OCI-LY7 (cell line): ENCODE results near the gene GALNT15. TPM values are rescaled to one million over a fixed set of nuclear protein-coding genes. Genes with fewer than 3 reads are reported as not detected.

Experiments
- BruUV-seq: library from RNA; stranded (reverse); fragments of 400-500 nt; replicated peaks from 2 replicates; lab custom pipeline; 2021; lab: Mats Ljungman, UMichigan
- CTCF ChIA-PET: fragments of 300-600 bp; sonication (Branson Sonifier 250); formaldehyde crosslinking; loops from one replicate; lab custom pipeline; 2022; ENCODE audit warnings: antibody characterized with exemption; ENCODE audit not compliant: unreplicated experiment; lab: Charles Lee
- POLR2A ChIA-PET: fragments of 300-600 bp; sonication (Branson Sonifier 250); formaldehyde crosslinking; loops from one replicate; lab custom pipeline; 2022; ENCODE audit warnings: antibody characterized with exemption; lab: Charles Lee
- DNase-seq: peaks from one replicate; pipeline ENCODE4 v3.0.0-alpha.2; 2015; ENCODE audit warnings: low spot score
- H2AFZ ChIP-seq: fragments of 200-600 bp; sonication (generic), shearing (Covaris generic); 2 replicates; pipeline ENCODE4 v1.6.1; 2014; ENCODE audit warnings: mild to moderate bottlenecking, antibody characterized with exemption, low read length, moderate library complexity
- H3K27ac ChIP-seq: fragments of 200-600 bp; sonication (generic); 2 replicates; pipeline ENCODE4 v1.5.1; 2014; ENCODE audit warnings: mixed run types, low read depth, mild to moderate bottlenecking, moderate library complexity, low read length, inconsistent platforms; ENCODE audit not compliant: poor library complexity, severe bottlenecking
- H3K36me3 ChIP-seq: fragments of 200-600 bp; sonication (generic); 2 replicates; pipeline ENCODE4 v1.6.1; 2014; ENCODE audit warnings: mild to moderate bottlenecking, antibody characterized with exemption, low read length, moderate library complexity, mixed read lengths; ENCODE audit not compliant: insufficient read depth
- H3K4me1 ChIP-seq: fragments of 200-600 bp; sonication (generic); 2 replicates; pipeline ENCODE4 v1.5.1; 2014; ENCODE audit warnings: mild to moderate bottlenecking, low read length; ENCODE audit not compliant: insufficient read depth, poor library complexity, severe bottlenecking
- H3K4me2 ChIP-seq: fragments of 200-600 bp; sonication (generic); 2 replicates; pipeline ENCODE4 v1.6.1; 2014; ENCODE audit warnings: mild to moderate bottlenecking, low read length
- H3K4me3 ChIP-seq: fragments of 200-600 bp; sonication (generic); 2 replicates; pipeline ENCODE4 v1.5.1; 2014; ENCODE audit warnings: mild to moderate bottlenecking, low read depth, low read length; ENCODE audit not compliant: poor library complexity, severe bottlenecking
- H3K79me2 ChIP-seq: fragments of 200-600 bp; sonication (generic); 2 replicates; pipeline ENCODE4 v1.6.1; 2016; ENCODE audit warnings: low read depth, mild to moderate bottlenecking, low read length, moderate library complexity, mixed read lengths; ENCODE audit not compliant: insufficient read depth
- H3K9me2 ChIP-seq: fragments of 200-600 bp; sonication (generic); 2 replicates; pipeline ENCODE4 v1.6.1; 2016; ENCODE audit warnings: mild to moderate bottlenecking, low read length, mixed read lengths; ENCODE audit not compliant: insufficient read depth
- H3K9me3 ChIP-seq: fragments of 200-600 bp; sonication (generic); 2 replicates; pipeline ENCODE4 v1.6.1; 2014; ENCODE audit warnings: mild to moderate bottlenecking, mixed run types, low read length, mixed read lengths
- H4K20me1 ChIP-seq: fragments of 200-600 bp; sonication (generic); 2 replicates; pipeline ENCODE4 v1.6.1; 2014; ENCODE audit warnings: mild to moderate bottlenecking, antibody characterized with exemption, low read length, moderate library complexity, mixed read lengths; ENCODE audit not compliant: insufficient read depth
- EZH2phosphoT487 ChIP-seq: fragments of 200-600 bp; sonication (generic); IDR thresholded peaks from 2 replicates; pipeline ENCODE4 v1.6.1; 2018; ENCODE audit warnings: low read depth, borderline replicate concordance, mild to moderate bottlenecking, mixed run types, antibody characterized with exemption, low read length, moderate library complexity, mixed read lengths
- intact Hi-C: fragments of 100-400 bp; cut with micrococcal nuclease; formaldehyde crosslinking; loops from one replicate; pipeline ENCODE4 v1.10.0; 2022; ENCODE audit not compliant: unreplicated experiment
- total RNA-seq, 2 experiments: library from RNA; depleted of rRNA in 1 of 2; stranded (reverse); fragments of >200 nt in 1 of 2; shearing (Covaris generic) in 1 of 2; gene quantifications; 2 replicates each; pipeline ENCODE4 v1.2.3, GENCODE V29; 2014 to 2022
- TF ChIP-seq, protein P1 (sequence below): fragments of 200-600 bp; sonication (generic); conservative IDR thresholded peaks from 2 replicates; pipeline ENCODE4 v1.5.1; 2014; ENCODE audit warnings: mild to moderate bottlenecking, antibody characterized with exemption, low read length, moderate library complexity, mixed read lengths

GALNT15 gene
- total RNA-seq, 2 experiments from 2014 or later = 0.03 TPM; not detected in 1

DNA sequence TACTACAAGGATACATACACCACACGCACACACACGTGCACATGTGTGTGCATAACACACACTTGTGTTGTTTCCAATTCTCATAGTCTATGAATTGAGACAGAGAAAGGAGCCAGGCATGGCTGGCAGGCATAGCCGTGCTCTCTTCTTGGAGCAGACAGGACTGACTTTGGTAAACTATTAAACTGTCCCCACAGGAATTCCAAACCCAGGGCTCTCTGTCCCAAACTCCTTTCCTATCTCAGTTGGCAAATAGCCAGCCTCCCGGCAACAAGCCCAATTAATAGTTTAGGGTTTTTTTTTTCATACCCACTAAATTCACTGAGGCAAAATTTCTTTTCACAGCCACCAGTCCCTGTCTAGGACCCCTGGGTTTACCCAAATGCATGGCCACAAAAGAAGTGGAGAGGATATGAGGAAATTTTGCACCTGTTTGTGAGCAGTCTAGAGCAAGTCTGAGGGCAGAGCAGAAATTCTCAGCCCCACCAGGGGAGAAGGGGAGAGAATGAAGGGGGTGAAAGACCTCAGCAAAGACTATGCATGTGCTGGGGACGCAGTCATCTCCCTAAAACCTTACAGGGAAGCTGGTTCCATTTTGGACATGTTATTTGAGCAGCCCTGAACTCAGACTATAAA lies 17.8 kb downstream of the GALNT15 start:
- POLR2A ChIA-PET = interaction anchor here (1.2 kb wide), 1 partner anchor 10 kb away, joined by 4 read pairs; no protein-coding TSS in a partner anchor
- no peak for DNase-seq

DNA sequence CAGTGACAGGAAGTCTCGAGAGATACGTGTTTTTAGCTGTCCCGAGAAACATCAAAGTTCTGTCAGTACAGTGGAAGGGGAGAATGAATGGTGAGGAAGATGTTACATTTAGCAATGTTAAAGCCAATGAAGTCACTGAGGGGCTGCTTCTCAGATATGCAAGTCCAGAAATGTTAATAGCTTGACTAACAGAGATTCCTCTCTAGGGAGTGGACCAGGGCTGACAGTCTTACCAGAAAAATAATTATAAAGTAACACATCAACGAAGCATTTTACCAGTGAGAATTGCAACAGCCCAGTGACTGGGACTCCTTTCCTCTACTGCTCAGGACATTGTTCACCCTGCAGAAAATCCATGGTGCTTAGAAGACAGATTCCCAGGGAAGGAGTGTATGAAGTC lies 23.9 kb downstream of the GALNT15 start:
- Histone ChIP-seq H3K79me2 (no peaks in the 10 kb centered on the region), H3K9me3 (no peaks in the 10 kb centered on the region), H3K4me1 (no peaks in the 10 kb centered on the region), H3K36me3 (no peaks in the 10 kb centered on the region), H3K4me2 (no peak overlapping the region), H3K27ac (no peak overlapping the region), H3K4me3 (no peak overlapping the region), H4K20me1 (no peaks in the 10 kb centered on the region), H2AFZ (no peak overlapping the region), H3K9me2 (no peaks in the 10 kb centered on the region)
- no TSS peak for BruUV-seq
- intact Hi-C loops = no loop called here
- DNase-seq = no peak
- ChIA-PET POLR2A (interaction anchor here (0.6 to 0.7 kb wide), 2 partner anchors 12 to 366 kb away, joined by 3 read pairs; no protein-coding TSS in a partner anchor), CTCF (no interaction called here)
- TF ChIP-seq, protein P1, sequence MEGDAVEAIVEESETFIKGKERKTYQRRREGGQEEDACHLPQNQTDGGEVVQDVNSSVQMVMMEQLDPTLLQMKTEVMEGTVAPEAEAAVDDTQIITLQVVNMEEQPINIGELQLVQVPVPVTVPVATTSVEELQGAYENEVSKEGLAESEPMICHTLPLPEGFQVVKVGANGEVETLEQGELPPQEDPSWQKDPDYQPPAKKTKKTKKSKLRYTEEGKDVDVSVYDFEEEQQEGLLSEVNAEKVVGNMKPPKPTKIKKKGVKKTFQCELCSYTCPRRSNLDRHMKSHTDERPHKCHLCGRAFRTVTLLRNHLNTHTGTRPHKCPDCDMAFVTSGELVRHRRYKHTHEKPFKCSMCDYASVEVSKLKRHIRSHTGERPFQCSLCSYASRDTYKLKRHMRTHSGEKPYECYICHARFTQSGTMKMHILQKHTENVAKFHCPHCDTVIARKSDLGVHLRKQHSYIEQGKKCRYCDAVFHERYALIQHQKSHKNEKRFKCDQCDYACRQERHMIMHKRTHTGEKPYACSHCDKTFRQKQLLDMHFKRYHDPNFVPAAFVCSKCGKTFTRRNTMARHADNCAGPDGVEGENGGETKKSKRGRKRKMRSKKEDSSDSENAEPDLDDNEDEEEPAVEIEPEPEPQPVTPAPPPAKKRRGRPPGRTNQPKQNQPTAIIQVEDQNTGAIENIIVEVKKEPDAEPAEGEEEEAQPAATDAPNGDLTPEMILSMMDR = no peak
- TF ChIP-seq EZH2phosphoT487 = no peak

More for the DNA sequence above, 17.8 kb downstream of the GALNT15 start:
- Histone ChIP-seq H3K9me3 (no peaks in the 10 kb centered on the region), H3K9me2 (no peaks in the 10 kb centered on the region), H3K27ac (no peak overlapping the region), H3K79me2 (no peaks in the 10 kb centered on the region), H3K36me3 (no peaks in the 10 kb centered on the region), H2AFZ (no peak overlapping the region), H4K20me1 (no peaks in the 10 kb centered on the region), H3K4me3 (no peak overlapping the region), H3K4me2 (no peak overlapping the region), H3K4me1 (no peaks in the 10 kb centered on the region)
- intact Hi-C loops = no loop called here
- no TSS peak for BruUV-seq
- CTCF ChIA-PET = interaction anchor here (0.5 kb wide), 1 partner anchor 65 kb away, joined by 3 read pairs; no protein-coding TSS in a partner anchor
- TF ChIP-seq EZH2phosphoT487 = no peak
- TF ChIP-seq, protein P1 = no peak

DNA sequence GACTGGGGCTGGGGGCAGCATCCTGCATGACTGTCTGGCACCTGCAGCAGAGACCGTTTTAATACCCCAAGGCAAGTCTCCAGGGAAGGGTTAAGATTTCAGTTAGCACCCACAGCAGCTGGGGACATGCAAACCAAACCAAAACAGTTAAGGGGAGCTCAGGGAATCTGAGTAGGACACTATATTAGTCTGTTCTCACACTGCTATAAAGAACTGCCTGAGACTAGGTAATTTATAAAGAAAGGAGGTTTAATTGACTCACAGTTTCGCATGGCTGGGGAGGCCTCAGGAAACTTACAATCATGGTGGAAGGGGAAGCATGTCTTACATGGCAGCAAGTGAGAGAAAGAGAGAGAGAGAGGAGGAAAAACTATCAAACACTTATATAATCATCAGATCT lies 25.3 kb downstream of the GALNT15 start:
- ChIA-PET POLR2A (no interaction called here), CTCF (no interaction called here)
- Histone ChIP-seq H3K79me2 (no peaks in the 10 kb centered on the region), H4K20me1 (no peaks in the 10 kb centered on the region), H3K9me3 (no peaks in the 10 kb centered on the region), H3K27ac (no peak overlapping the region), H3K4me2 (no peak overlapping the region), H3K36me3 (no peaks in the 10 kb centered on the region), H3K9me2 (no peaks in the 10 kb centered on the region), H3K4me1 (no peaks in the 10 kb centered on the region), H3K4me3 (no peak overlapping the region), H2AFZ (no peak overlapping the region)
- no TSS peak for BruUV-seq
- TF ChIP-seq EZH2phosphoT487 = no peak
- TF ChIP-seq, protein P1 = no peak
- intact Hi-C loops = no loop called here
- DNase-seq = peak; percentile 33
